GM23338 (cell line): ENCODE data around the gene TM6SF1. TPM values are rescaled to one million over a fixed set of nuclear protein-coding genes. Genes with fewer than 3 reads are reported as not detected.

Experiments used
- ATAC-seq: fragments of 200-7000 bp; cut with Tn5 transposase; 3 replicates; pipeline ENCODE4 v1.9.1; 2020
- DNase-seq: peaks from one replicate; pipeline ENCODE4 v3.0.0-alpha.2; 2015; ENCODE audit warnings: low spot score
- H2AFZ ChIP-seq: fragments of 200-600 bp; sonication (generic); 2 replicates; pipeline ENCODE4 v1.8.0; 2016; ENCODE audit warnings: antibody characterized with exemption, mild to moderate bottlenecking, moderate library complexity
- H3F3A ChIP-seq: fragments of 200-600 bp; sonication (generic); replicated peaks from 2 replicates; pipeline ENCODE4 v1.8.0; 2017; ENCODE audit warnings: antibody characterized with exemption, mixed run types, low read depth
- H3K27ac ChIP-seq: fragments of 200-600 bp; sonication (generic); 2 replicates; pipeline ENCODE4 v1.6.1; 2016; ENCODE audit warnings: low read depth
- H3K27me3 ChIP-seq: fragments of 200-600 bp; sonication (generic); 2 replicates; pipeline ENCODE4 v1.8.0; 2016; ENCODE audit warnings: mild to moderate bottlenecking, mixed run types, moderate library complexity; ENCODE audit not compliant: insufficient read depth
- H3K36me3 ChIP-seq: fragments of 200-600 bp; sonication (generic); 2 replicates; pipeline ENCODE4 v1.8.0; 2016; ENCODE audit warnings: mild to moderate bottlenecking; ENCODE audit not compliant: insufficient read depth
- H3K4me1 ChIP-seq: fragments of 200-600 bp; sonication (generic); 2 replicates; pipeline ENCODE4 v1.8.0; 2016; ENCODE audit warnings: mild to moderate bottlenecking, moderate library complexity; ENCODE audit not compliant: insufficient read depth
- H3K4me2 ChIP-seq: fragments of 200-600 bp; sonication (generic); 2 replicates; pipeline ENCODE4 v1.7.1; 2017; ENCODE audit warnings: mixed run types
- H3K4me3 ChIP-seq: fragments of 200-600 bp; sonication (generic); 2 replicates; pipeline ENCODE4 v1.6.1; 2016; ENCODE audit warnings: mixed run types
- H3K79me2 ChIP-seq: fragments of 200-600 bp; sonication (generic); replicated peaks from 2 replicates; pipeline ENCODE4 v1.8.0; 2017; ENCODE audit warnings: mild to moderate bottlenecking; ENCODE audit not compliant: insufficient read depth
- H3K9me2 ChIP-seq: fragments of 200-600 bp; sonication (generic); 2 replicates; pipeline ENCODE4 v1.8.0; 2017; ENCODE audit not compliant: insufficient read depth
- H4K20me1 ChIP-seq: fragments of 200-600 bp; sonication (generic); replicated peaks from 2 replicates; pipeline ENCODE4 v1.8.0; 2017; ENCODE audit warnings: mild to moderate bottlenecking; ENCODE audit not compliant: insufficient read depth
- H3K27ac Mint-ChIP-seq: 2 replicates; pipeline ENCODE4 v1.8.0; 2020; ENCODE audit warnings: inconsistent platforms, mild to moderate bottlenecking, moderate library complexity, mixed read lengths
- H3K27me3 Mint-ChIP-seq: 3 replicates; pipeline ENCODE4 v1.8.0; 2022; ENCODE audit warnings: low read depth, mild to moderate bottlenecking, moderate library complexity, mixed read lengths, inconsistent platforms; ENCODE audit not compliant: insufficient read depth, poor library complexity
- H3K36me3 Mint-ChIP-seq: 3 replicates; pipeline ENCODE4 v1.8.0; 2021; ENCODE audit warnings: low read depth, mild to moderate bottlenecking, inconsistent platforms, moderate library complexity, mixed read lengths
- H3K4me1 Mint-ChIP-seq: 3 replicates; pipeline ENCODE4 v1.8.0; 2020; ENCODE audit warnings: mild to moderate bottlenecking, inconsistent platforms, mixed read lengths
- H3K4me3 Mint-ChIP-seq: 3 replicates; pipeline ENCODE4 v1.8.0; 2021; ENCODE audit warnings: moderate library complexity, mild to moderate bottlenecking, inconsistent platforms, mixed read lengths
- H3K9me3 Mint-ChIP-seq: 3 replicates; pipeline ENCODE4 v1.8.0; 2020; ENCODE audit warnings: moderate library complexity, mild to moderate bottlenecking, inconsistent platforms, mixed read lengths
- CTCF ChIP-seq, 2 experiments: fragments of 200-600 bp in 1 of 2; sonication (generic) in 1 of 2; conservative IDR thresholded peaks; 2 replicates each; pipeline versions ENCODE4 v1.5.1 to v1.6.1; 2016 to 2017; ENCODE audit warnings: antibody characterized with exemption in 2 of 2, low read depth in 2 of 2, mild to moderate bottlenecking in 2 of 2, moderate library complexity in 1 of 2
- ETS1 ChIP-seq: IDR thresholded peaks from 2 replicates; pipeline ENCODE4 v1.6.1; 2016; ENCODE audit warnings: antibody characterized with exemption
- EZH2 ChIP-seq: fragments of 200-600 bp; sonication (generic); IDR thresholded peaks from one replicate; pipeline ENCODE4 v1.8.0; 2017; ENCODE audit warnings: antibody characterized with exemption, mild to moderate bottlenecking, low read depth; ENCODE audit not compliant: unreplicated experiment
- EZH2phosphoT487 ChIP-seq: fragments of 200-600 bp; sonication (generic); IDR thresholded peaks from one replicate; pipeline ENCODE4 v1.8.1; 2018; ENCODE audit warnings: antibody characterized with exemption; ENCODE audit not compliant: unreplicated experiment
- NANOG ChIP-seq: IDR thresholded peaks from 2 replicates; pipeline ENCODE4 v1.6.1; 2016; ENCODE audit warnings: antibody characterized with exemption, borderline replicate concordance
- REST ChIP-seq: IDR thresholded peaks from one replicate; pipeline ENCODE4 v1.6.1; 2018; ENCODE audit warnings: antibody characterized with exemption; ENCODE audit not compliant: unreplicated experiment
- STAT1 ChIP-seq: IDR thresholded peaks from one replicate; pipeline ENCODE4 v1.6.1; 2016; ENCODE audit warnings: antibody characterized with exemption; ENCODE audit not compliant: unreplicated experiment
- ZNF114 ChIP-seq: fragments of 250-450 bp; sonication (Bioruptor Pico); IDR thresholded peaks from 2 replicates; pipeline ENCODE4 v1.5.0; 2020; ENCODE audit warnings: mild to moderate bottlenecking, moderate library complexity
- ZNF331 ChIP-seq: fragments of 250-450 bp; sonication (Bioruptor Pico); IDR thresholded peaks from 2 replicates; pipeline ENCODE4 v1.5.0; 2020; ENCODE audit warnings: low read depth, mild to moderate bottlenecking, moderate library complexity
- long read RNA-seq: library from polyadenylated mRNA; unstranded; transcript quantifications from one replicate; pipeline ENCODE4 v2.0.0, GENCODE V29; 2020; ENCODE audit not compliant: unreplicated experiment
- polyA plus RNA-seq: library from polyadenylated mRNA; unstranded; fragments of >200 nt; fragmentation: Nextera tagmentation; extraction: Ambion mirVana; gene quantifications from 2 replicates; pipeline ENCODE4 v1.2.1, GENCODE V29; 2016
- total RNA-seq: library from RNA; depleted of rRNA; stranded (reverse); fragments of >200 nt; shearing (Covaris generic); gene quantifications from 2 replicates; pipeline ENCODE4 v1.2.3, GENCODE V29; 2014; rRNA removed

TM6SF1 gene
- 0.80 and 1.8 TPM in 2 replicates for total RNA-seq
- polyA plus RNA-seq: 1.5 TPM in 1 of 2 replicates, not detected in the other
- long read RNA-seq, partial matches to known transcripts: 0 of 2 reads
- long read RNA-seq, other reads (novel, unspliced or antisense): 1 of 2 reads

- H3K79me2 ChIP-seq: no peaks in the 10 kb centered on the region
- H3F3A ChIP-seq: no peaks in the 10 kb centered on the region
- no peaks in the 10 kb centered on the region for H3K36me3 ChIP-seq
- H3K4me3 Mint-ChIP-seq: peak within 1 kb of the TSS; percentile 70
- H3K4me1 Mint-ChIP-seq: peaks cover 22% of the 10 kb centered on the region
- H3K9me2 ChIP-seq: 0 out of 2 replicates have a peak, but pooled peaks cover 6% of the 10 kb centered on the region
- H4K20me1 ChIP-seq: no peaks in the 10 kb centered on the region
- ATAC-seq: peak; percentile 72
- H3K27me3 ChIP-seq: peaks cover 40% of the 10 kb centered on the region
- H3K4me1 ChIP-seq: peaks cover 4% of the 10 kb centered on the region; the same call in 1 of the 2 replicates
- peaks cover 3% of the 10 kb centered on the region; the same call in 1 of the 3 replicates for H3K9me3 Mint-ChIP-seq
- peak within 1 kb of the TSS; percentile 78 for H3K4me3 ChIP-seq
- H2AFZ ChIP-seq: peak within 1 kb of the TSS; percentile 93
- peaks cover 3% of the 10 kb centered on the region; the same call in 1 of the 3 replicates for H3K36me3 Mint-ChIP-seq
- TF ChIP-seq REST (no peak), STAT1 (no peak), EZH2 (peak; percentile 19), ZNF114 (no peak), NANOG (no peak)
- no peak within 1 kb of the TSS for H3K27ac Mint-ChIP-seq
- H3K27ac ChIP-seq: no peak within 1 kb of the TSS
- H3K4me2 ChIP-seq: peak within 1 kb of the TSS; percentile 85
- H3K27me3 Mint-ChIP-seq: peaks cover 28% of the 10 kb centered on the region
- peak; percentile 50 for DNase-seq
Measured at GRCh38 chr15:83106994-83107840, at the start of gene TM6SF1. TM6SF1 (plus strand) TSS chr15:83107645; CDS start chr15:83107681, 36 bp downstream.

- peaks cover 31% of the 10 kb centered on the region for H4K20me1 ChIP-seq
- H3K4me3 Mint-ChIP-seq: peak overlapping the region; percentile 33; the same call in 2 of the 3 replicates
- H3K36me3 Mint-ChIP-seq: peaks cover 33% of the 10 kb centered on the region; the same call in 2 of the 3 replicates
- peaks cover 2% of the 10 kb centered on the region for H3K27me3 Mint-ChIP-seq
- peak overlapping the region; percentile 93 for H3K27ac Mint-ChIP-seq
- H3K36me3 ChIP-seq: peaks cover 26% of the 10 kb centered on the region
- no peak; the same call in 2 of the 3 replicates for ATAC-seq
- H3K4me3 ChIP-seq: peak overlapping the region; percentile 3; the same call in 1 of the 2 replicates
- H3K9me3 Mint-ChIP-seq: no peaks in the 10 kb centered on the region; the same call in 2 of the 3 replicates
- peaks cover 23% of the 10 kb centered on the region for H3K4me1 ChIP-seq
- no peak for DNase-seq
- no peak overlapping the region for H2AFZ ChIP-seq
- H3K79me2 ChIP-seq: peaks cover 89% of the 10 kb centered on the region
- peaks cover 23% of the 10 kb centered on the region for H3K4me1 Mint-ChIP-seq
- H3F3A ChIP-seq: no peaks in the 10 kb centered on the region; the same call in 1 of the 2 replicates
- peak overlapping the region; percentile 75 for H3K27ac ChIP-seq
- no peaks in the 10 kb centered on the region for H3K9me2 ChIP-seq
- no peaks in the 10 kb centered on the region for H3K27me3 ChIP-seq
- H3K4me2 ChIP-seq: peak overlapping the region; percentile 18; the same call in 1 of the 2 replicates
- no peak for TF ChIP-seq CTCF (conservative IDR thresholded peaks at IDR 0.05; ENCODE audit: low read depth in 2 of 2)
- no peak for TF ChIP-seq NANOG
- no peak for TF ChIP-seq ETS1
- no peak for TF ChIP-seq ZNF331 (CRISPR knock-in tag)
- no peak for TF ChIP-seq EZH2
- no peak for TF ChIP-seq ZNF114
- no peak for TF ChIP-seq STAT1
- no peak for TF ChIP-seq REST
- TF ChIP-seq EZH2phosphoT487: no peak
Measured at GRCh38 chr15:83057696-83058376, 49.6 kb upstream of the TM6SF1 start.
